Measurements from ENCODE around the gene KRT6C. TPM values are rescaled to one million over a fixed set of nuclear protein-coding genes. Genes with fewer than 3 reads are reported as not detected.

KRT6C gene
- total and polyA plus RNA-seq, 9 donors: 0.17 TPM; not detected in 8

- H3K36me3 ChIP-seq: no peaks in the 10 kb centered on the region
- no peak for DNase-seq
- TF ChIP-seq EP300 (IDR thresholded peaks at IDR 0.05) (no peak), POLR2A (IDR thresholded peaks at IDR 0.05) (no peak), CTCF (IDR thresholded peaks at IDR 0.05) (no peak)
- WGBS, 3 donors: 77 to 88% (median 86%) methylated on average over 5 of the region's 5 CpGs
- H3K27me3 ChIP-seq: no peaks in the 10 kb centered on the region
- intact Hi-C loops (cut with DNase I): no loop called here
- no peaks in the 10 kb centered on the region for H3K9me3 ChIP-seq
- H3K4me3 ChIP-seq: no peak overlapping the region
- no peak overlapping the region for H3K27ac ChIP-seq
- H3K4me1 ChIP-seq (ENCODE audit: insufficient read depth): no peaks in the 10 kb centered on the region
Observed at GRCh38 chr12:52440821-52441319, 32.7 kb downstream of the KRT6C start.

- intact Hi-C loops (cut with DNase I): no loop called here
- 65 to 82% (median 68%) methylated on average over 2 of the region's 2 CpGs for WGBS, 3 donors
- Histone ChIP-seq H3K4me3 (no peak overlapping the region), H3K36me3 (no peaks in the 10 kb centered on the region), H3K4me1 (ENCODE audit: insufficient read depth) (no peaks in the 10 kb centered on the region), H3K27ac (no peak overlapping the region), H3K27me3 (no peaks in the 10 kb centered on the region), H3K9me3 (no peaks in the 10 kb centered on the region)
- TF ChIP-seq CTCF (IDR thresholded peaks at IDR 0.05): no peak
- TF ChIP-seq POLR2A (IDR thresholded peaks at IDR 0.05): no peak
- no peak for TF ChIP-seq EP300 (IDR thresholded peaks at IDR 0.05)
- DNase-seq: no peak
Observed at GRCh38 chr12:52439845-52440244, 33.8 kb downstream of the KRT6C start.

DNA sequence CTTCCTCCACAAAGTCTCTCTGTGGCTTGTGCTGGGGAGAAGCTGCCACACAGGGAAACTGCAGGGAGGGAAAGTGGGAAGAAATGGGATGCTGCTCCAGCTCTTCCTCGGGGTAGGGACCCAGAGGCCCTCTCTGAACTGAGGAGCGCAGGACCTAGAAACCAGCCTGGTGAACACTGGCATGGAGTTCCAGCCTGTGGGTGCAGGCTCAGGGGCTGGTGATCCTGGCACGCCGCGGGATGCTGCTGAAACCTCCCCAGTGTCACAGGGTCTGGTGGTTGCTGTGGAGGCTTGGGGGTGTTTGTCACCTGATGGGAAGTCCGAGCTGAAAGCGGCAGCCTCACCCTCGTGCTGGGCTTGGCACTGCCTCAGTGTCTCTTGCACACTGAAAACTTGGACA lies 34.2 kb downstream of the KRT6C start:
- intact Hi-C loops (cut with DNase I): no loop called here
- no peak for DNase-seq
- TF ChIP-seq EP300 (IDR thresholded peaks at IDR 0.05) (no peak), POLR2A (IDR thresholded peaks at IDR 0.05) (no peak), CTCF (IDR thresholded peaks at IDR 0.05) (no peak)
- H3K9me3 ChIP-seq: no peaks in the 10 kb centered on the region
- H3K4me3 ChIP-seq: no peak overlapping the region
- H3K36me3 ChIP-seq: no peaks in the 10 kb centered on the region
- 75 to 78% (median 76%) methylated on average over 8 of the region's 8 CpGs for WGBS, 3 donors
- H3K27me3 ChIP-seq: no peaks in the 10 kb centered on the region
- no peak overlapping the region for H3K27ac ChIP-seq
- no peaks in the 10 kb centered on the region for H3K4me1 ChIP-seq (ENCODE audit: insufficient read depth)

DNA sequence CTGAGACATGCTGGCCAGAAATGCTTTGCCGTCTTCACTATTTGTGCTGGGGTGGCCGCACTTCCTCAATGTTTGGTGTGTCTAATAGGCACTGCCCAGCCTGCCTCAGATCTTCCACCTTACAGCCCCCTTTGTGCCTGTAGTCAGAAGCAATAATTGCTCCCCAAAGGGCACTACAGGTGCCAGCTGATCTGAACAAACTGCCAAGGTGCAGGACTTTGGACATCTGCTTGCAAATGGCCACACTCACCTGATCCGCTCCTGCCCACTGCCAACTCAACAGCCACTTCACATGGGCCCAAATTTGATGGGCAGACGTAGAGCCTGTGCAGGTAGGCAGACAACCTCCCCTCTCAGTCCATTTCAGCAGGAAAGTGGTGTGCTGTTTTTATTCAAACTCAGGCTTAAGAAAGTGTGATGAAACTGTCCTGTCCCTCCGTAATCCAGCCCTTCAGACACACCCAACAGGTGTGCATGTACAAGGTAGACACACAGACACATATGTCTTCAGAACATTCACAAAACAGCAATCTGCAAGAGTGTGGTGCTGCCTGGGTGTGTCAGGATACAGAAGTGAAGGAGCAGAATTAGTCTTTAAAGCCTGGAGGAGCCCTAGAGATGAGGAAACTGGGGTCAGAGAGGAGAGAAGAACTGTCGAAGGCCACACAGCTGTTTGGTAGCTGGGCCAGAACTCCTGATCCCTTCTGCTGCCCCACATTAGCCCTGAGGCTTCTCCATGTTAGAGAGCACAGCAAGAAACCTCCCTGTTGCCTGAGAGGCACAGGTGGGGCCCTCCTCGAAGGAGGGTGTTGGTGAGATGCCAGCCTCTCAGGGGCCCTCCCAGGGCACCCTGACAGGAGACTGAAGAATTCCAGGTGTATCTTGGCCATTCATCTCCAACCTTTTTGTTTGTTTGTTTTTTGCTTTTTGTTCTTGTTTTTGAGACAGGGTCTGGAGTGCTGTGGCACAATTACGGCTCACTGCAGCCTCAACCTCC lies 35.0 kb downstream of the KRT6C start:
- no peak for TF ChIP-seq EP300 (IDR thresholded peaks at IDR 0.05)
- TF ChIP-seq POLR2A (IDR thresholded peaks at IDR 0.05): no peak
- no peak for TF ChIP-seq CTCF (IDR thresholded peaks at IDR 0.05)
- no peaks in the 10 kb centered on the region for H3K4me1 ChIP-seq (ENCODE audit: insufficient read depth)
- H3K36me3 ChIP-seq: no peaks in the 10 kb centered on the region
- WGBS, 3 donors: 74 to 87% (median 74%) methylated on average over 8 of the region's 8 CpGs
- no peaks in the 10 kb centered on the region for H3K27me3 ChIP-seq
- no peak for DNase-seq
- H3K27ac ChIP-seq: no peak overlapping the region
- no peaks in the 10 kb centered on the region for H3K9me3 ChIP-seq
- no peak overlapping the region for H3K4me3 ChIP-seq
- intact Hi-C loops (cut with DNase I): no loop called here
